Activated CD8-positive, alpha-beta T cell treated with anti-CD3 and anti-CD28 coated beads for 36 hours (primary cell): ENCODE data around the gene EIF4A2. TPM values are rescaled to one million over a fixed set of nuclear protein-coding genes. Genes with fewer than 3 reads are reported as not detected.

Source experiments
- ATAC-seq: fragments of 200-7000 bp; cut with Tn5 transposase; one replicate; pipeline ENCODE4 v1.10.0; 2021; ENCODE audit warnings: mild to moderate bottlenecking, moderate library complexity
- CTCF ChIA-PET: fragments of 350-600 bp; sonication (Branson Sonifier 250); formaldehyde crosslinking; loops from one replicate; lab custom pipeline; 2021; ENCODE audit warnings: antibody characterized with exemption; lab: Charles Lee
- POLR2A ChIA-PET: fragments of 350-600 bp; sonication (Branson Sonifier 250); formaldehyde crosslinking; loops from one replicate; lab custom pipeline; 2021; ENCODE audit warnings: antibody characterized with exemption; lab: Charles Lee
- DNase-seq: peaks from one replicate; pipeline ENCODE4 v3.0.0-alpha.2; 2020
- H3K27ac Mint-ChIP-seq: one replicate; pipeline ENCODE4 v1.8.0; 2021; ENCODE audit warnings: mild to moderate bottlenecking, mixed read lengths
- H3K27me3 Mint-ChIP-seq: one replicate; pipeline ENCODE4 v1.8.0; 2021; ENCODE audit warnings: mixed read lengths
- H3K36me3 Mint-ChIP-seq: one replicate; pipeline ENCODE4 v1.8.0; 2021; ENCODE audit warnings: low read depth, mixed read lengths
- H3K4me1 Mint-ChIP-seq: one replicate; pipeline ENCODE4 v1.8.0; 2021; ENCODE audit warnings: low read depth, mixed read lengths
- H3K4me3 Mint-ChIP-seq: one replicate; pipeline ENCODE4 v1.8.0; 2021; ENCODE audit warnings: mild to moderate bottlenecking, moderate library complexity, mixed read lengths
- H3K9me3 Mint-ChIP-seq: one replicate; pipeline ENCODE4 v1.8.0; 2021; ENCODE audit warnings: mixed read lengths
- CTCF ChIP-seq: fragments of 200-600 bp; IDR thresholded peaks from one replicate; pipeline ENCODE4 v1.8.0; 2022; ENCODE audit warnings: antibody characterized with exemption, mild to moderate bottlenecking
- intact Hi-C: fragments of 100-400 bp; cut with micrococcal nuclease; formaldehyde crosslinking; loops from one replicate; pipeline ENCODE4 v1.10.0; 2022
- total RNA-seq, 2 experiments: library from RNA; stranded (reverse); gene quantifications; one replicate each; pipeline ENCODE4 v1.2.3, GENCODE V29; 2021

The EIF4A2 gene
- total RNA-seq = 100 to 1,000 TPM; 450 to 466 TPM

- peak within 1 kb of the TSS; percentile 97 for H3K4me3 Mint-ChIP-seq
- peak; percentile 91 for DNase-seq
- POLR2A ChIA-PET = interaction anchor here (0.5 to 6.2 kb wide), 57 partner anchors 9 to 1121 kb away, joined by 3 to 206 read pairs (median 5); partner anchors contain the start of genes AHSG, DNAJB11, RFC4 and RPL39L
- no peaks in the 10 kb centered on the region for H3K27me3 Mint-ChIP-seq
- H3K9me3 Mint-ChIP-seq = no peaks in the 10 kb centered on the region
- intact Hi-C loops = no loop called here
- H3K36me3 Mint-ChIP-seq = peaks cover 51% of the 10 kb centered on the region
- ATAC-seq = peak; percentile 78
- no peak for TF ChIP-seq CTCF
- peak within 1 kb of the TSS; percentile 99 for H3K27ac Mint-ChIP-seq
- peaks cover 30% of the 10 kb centered on the region for H3K4me1 Mint-ChIP-seq
- CTCF ChIA-PET = interaction anchor here (1.2 to 1.9 kb wide), 4 partner anchors 14 to 213 kb away, joined by 3 to 8 read pairs (median 4); partner anchors contain the start of gene DNAJB11
Measured at GRCh38 chr3:186783058-186783730, at the start of gene EIF4A2. Gene EIF4A2, plus strand, starts transcription at chr3:186783577. Its CDS starts 34 bp downstream, at chr3:186783611.

- no peak overlapping the region for H3K4me3 Mint-ChIP-seq
- no peak for TF ChIP-seq CTCF
- H3K27me3 Mint-ChIP-seq = no peaks in the 10 kb centered on the region
- H3K9me3 Mint-ChIP-seq = no peaks in the 10 kb centered on the region
- intact Hi-C loops = no loop called here
- POLR2A ChIA-PET = no interaction called here
- ATAC-seq = no peak
- H3K36me3 Mint-ChIP-seq = peaks cover 11% of the 10 kb centered on the region
- CTCF ChIA-PET = no interaction called here
- no peak for DNase-seq
- peaks cover 3% of the 10 kb centered on the region for H3K4me1 Mint-ChIP-seq
- H3K27ac Mint-ChIP-seq = no peak overlapping the region
Measured at GRCh38 chr3:186742618-186743380, 40.6 kb upstream of the EIF4A2 start.

- intact Hi-C loops = no loop called here
- ChIA-PET CTCF (interaction anchor here (0.7 kb wide), 1 partner anchor 129 kb away, joined by 3 read pairs; no protein-coding TSS in a partner anchor), POLR2A (no interaction called here)
- Mint-ChIP-seq H3K27ac (no peak overlapping the region), H3K9me3 (no peaks in the 10 kb centered on the region), H3K4me1 (peaks cover 3% of the 10 kb centered on the region), H3K36me3 (peaks cover 11% of the 10 kb centered on the region), H3K4me3 (no peak overlapping the region), H3K27me3 (no peaks in the 10 kb centered on the region)
- no peak for TF ChIP-seq CTCF
- ATAC-seq (no peak), DNase-seq (no peak)
Measured at GRCh38 chr3:186743666-186744065, 39.7 kb upstream of the EIF4A2 start.

- intact Hi-C loops = no loop called here
- H3K4me1 Mint-ChIP-seq = peaks cover 3% of the 10 kb centered on the region
- no peaks in the 10 kb centered on the region for H3K27me3 Mint-ChIP-seq
- ChIA-PET CTCF (no interaction called here), POLR2A (no interaction called here)
- TF ChIP-seq CTCF = no peak
- no peaks in the 10 kb centered on the region for H3K9me3 Mint-ChIP-seq
- ATAC-seq (peak; percentile 68), DNase-seq (peak; percentile 17)
- H3K36me3 Mint-ChIP-seq = peaks cover 11% of the 10 kb centered on the region
- no peak overlapping the region for H3K4me3 Mint-ChIP-seq
- H3K27ac Mint-ChIP-seq = peak overlapping the region; percentile 12
Measured at GRCh38 chr3:186746008-186746407, 37.4 kb upstream of the EIF4A2 start.
